ENCODE measurements around the gene ANKHD1. TPM values are rescaled to one million over a fixed set of nuclear protein-coding genes. Genes with fewer than 3 reads are reported as not detected.

ANKHD1 gene
- total RNA-seq, 2 donors from 2014 or later, result 69.7 to 112 TPM

DNA sequence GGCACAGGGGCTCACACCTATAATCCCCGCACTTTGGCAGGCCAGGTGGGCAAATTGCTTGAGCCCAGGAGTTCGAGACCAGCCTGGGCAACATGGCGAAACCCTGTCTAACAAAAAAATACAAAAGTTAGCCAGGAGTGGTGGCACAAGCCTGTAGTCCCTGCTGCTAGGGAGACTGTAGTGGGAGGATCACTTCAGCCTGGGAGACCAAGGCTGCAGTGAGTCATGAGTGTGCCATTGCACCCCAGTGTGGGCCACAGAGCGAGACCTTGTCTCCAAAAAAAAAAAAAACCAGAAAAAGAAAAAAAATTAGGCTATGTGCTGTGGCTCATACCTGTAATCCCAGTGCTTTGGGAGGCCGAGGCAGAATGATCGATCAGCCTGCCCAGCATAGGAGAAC lies 87.3 kb downstream of the ANKHD1 start:
- Histone ChIP-seq H3K27me3 (replicated peaks; ENCODE audit: insufficient read depth) (no peaks in the 10 kb centered on the region), H3K9me3 (no peaks in the 10 kb centered on the region), H3K4me3 (no peak overlapping the region), H3K4me1 (replicated peaks) (no peaks in the 10 kb centered on the region), H3K36me3 (no peaks in the 10 kb centered on the region), H3K27ac (no peak overlapping the region)
- TF ChIP-seq POLR2AphosphoS5 (IDR thresholded peaks at IDR 0.05) (no peak), CTCF (IDR thresholded peaks at IDR 0.05) (no peak), POLR2A (IDR thresholded peaks at IDR 0.05) (no peak)
- intact Hi-C loops (cut with DNase I), result no loop called here
- 95% methylated on average over 6 of the region's 6 CpGs for WGBS
- DNase-seq (ENCODE audit: low spot score), result no peak

DNA sequence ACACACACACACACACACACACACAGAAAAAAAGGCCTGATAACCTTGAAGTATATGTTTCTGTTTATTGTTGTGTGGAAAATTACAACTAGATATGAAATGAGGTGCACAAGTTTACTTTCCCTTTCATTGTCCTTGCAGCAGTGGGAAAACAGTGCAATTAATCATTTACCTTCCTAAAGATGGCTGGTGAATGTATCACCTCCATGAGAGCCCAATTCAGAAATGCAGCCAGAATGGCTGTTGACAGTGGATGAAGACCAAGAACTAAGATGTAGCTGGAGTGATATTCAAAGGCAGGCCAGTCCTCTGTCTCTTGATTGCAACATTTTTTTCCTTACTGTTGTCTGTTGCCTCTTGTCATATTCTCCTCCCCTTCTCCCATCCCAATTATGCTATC lies 96.3 kb downstream of the ANKHD1 start:
- TF ChIP-seq POLR2A (IDR thresholded peaks at IDR 0.05), result no peak
- no peak for TF ChIP-seq POLR2AphosphoS5 (IDR thresholded peaks at IDR 0.05)
- no peak for TF ChIP-seq CTCF (IDR thresholded peaks at IDR 0.05)
- Histone ChIP-seq H3K27me3 (replicated peaks; ENCODE audit: insufficient read depth) (no peaks in the 10 kb centered on the region), H3K27ac (no peak overlapping the region), H3K4me3 (no peak overlapping the region), H3K4me1 (replicated peaks) (no peaks in the 10 kb centered on the region), H3K36me3 (no peaks in the 10 kb centered on the region), H3K9me3 (no peaks in the 10 kb centered on the region)
- intact Hi-C loops (cut with DNase I), result no loop called here
- DNase-seq (ENCODE audit: low spot score), result no peak

- Histone ChIP-seq H3K4me1 (replicated peaks) (no peaks in the 10 kb centered on the region), H3K36me3 (no peaks in the 10 kb centered on the region), H3K4me3 (no peak overlapping the region), H3K27me3 (replicated peaks; ENCODE audit: insufficient read depth) (no peaks in the 10 kb centered on the region), H3K27ac (no peak overlapping the region), H3K9me3 (no peaks in the 10 kb centered on the region)
- TF ChIP-seq CTCF (IDR thresholded peaks at IDR 0.05), result no peak
- TF ChIP-seq POLR2AphosphoS5 (IDR thresholded peaks at IDR 0.05), result no peak
- no peak for TF ChIP-seq POLR2A (IDR thresholded peaks at IDR 0.05)
- WGBS, result 91% methylated on average over 1 of the region's 1 CpG
- no peak for DNase-seq (ENCODE audit: low spot score)
- intact Hi-C loops (cut with DNase I), result no loop called here
Measured at GRCh38 chr5:140498591-140498990, 97.0 kb downstream of the ANKHD1 start.

DNA sequence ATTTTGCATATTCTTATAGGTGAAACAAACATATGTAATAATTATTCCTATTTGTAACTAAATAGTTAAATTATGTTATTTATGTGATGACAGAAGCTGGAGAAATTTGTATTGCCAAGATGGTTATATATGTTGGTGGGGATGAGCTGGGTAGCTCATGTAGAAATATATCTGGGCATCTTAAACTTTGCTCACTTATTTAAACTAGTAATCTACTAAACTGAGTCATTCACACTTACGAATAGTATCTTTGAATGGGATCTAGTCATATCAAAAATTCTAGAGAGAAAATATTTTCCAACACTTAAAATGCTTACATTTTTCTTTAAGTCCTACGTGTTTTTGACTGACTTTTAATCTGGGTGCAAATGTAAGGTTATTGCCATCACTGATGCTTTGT lies 101.2 kb downstream of the ANKHD1 start:
- Histone ChIP-seq H3K4me3 (no peak overlapping the region), H3K27ac (no peak overlapping the region), H3K27me3 (replicated peaks; ENCODE audit: insufficient read depth) (no peaks in the 10 kb centered on the region), H3K4me1 (replicated peaks) (no peaks in the 10 kb centered on the region), H3K36me3 (no peaks in the 10 kb centered on the region), H3K9me3 (no peaks in the 10 kb centered on the region)
- WGBS, result 95% methylated on average over 2 of the region's 2 CpGs
- no peak for DNase-seq (ENCODE audit: low spot score)
- intact Hi-C loops (cut with DNase I), result no loop called here
- TF ChIP-seq POLR2A (IDR thresholded peaks at IDR 0.05), result no peak
- TF ChIP-seq POLR2AphosphoS5 (IDR thresholded peaks at IDR 0.05), result no peak
- no peak for TF ChIP-seq CTCF (IDR thresholded peaks at IDR 0.05)

GRCh38 chr5:140509898-140510297 lies 108.3 kb downstream of the ANKHD1 start:
- no peaks in the 10 kb centered on the region for H3K27me3 ChIP-seq (replicated peaks; ENCODE audit: insufficient read depth)
- TF ChIP-seq POLR2AphosphoS5 (IDR thresholded peaks at IDR 0.05), result no peak
- TF ChIP-seq CTCF (IDR thresholded peaks at IDR 0.05), result no peak
- TF ChIP-seq POLR2A (IDR thresholded peaks at IDR 0.05), result no peak
- H3K27ac ChIP-seq, result no peak overlapping the region
- DNase-seq (ENCODE audit: low spot score), result no peak
- H3K4me1 ChIP-seq (replicated peaks), result no peaks in the 10 kb centered on the region
- WGBS, result 84% methylated on average over 4 of the region's 4 CpGs
- intact Hi-C loops (cut with DNase I), result no loop called here
- no peaks in the 10 kb centered on the region for H3K9me3 ChIP-seq
- no peak overlapping the region for H3K4me3 ChIP-seq
- H3K36me3 ChIP-seq, result peaks cover 6% of the 10 kb centered on the region in 2 donors

All from prostate gland (tissue), 2 donors.